Raji (cell line): ENCODE results near the gene KLB.

ENCODE experiments used
- POLR2A ChIP-seq: IDR thresholded peaks from 2 replicates; pipeline ENCODE4 v1.6.1; 2011; ENCODE audit warnings: low read depth, low read length, control low read depth; ENCODE audit not compliant: insufficient read depth

The KLB gene

DNA sequence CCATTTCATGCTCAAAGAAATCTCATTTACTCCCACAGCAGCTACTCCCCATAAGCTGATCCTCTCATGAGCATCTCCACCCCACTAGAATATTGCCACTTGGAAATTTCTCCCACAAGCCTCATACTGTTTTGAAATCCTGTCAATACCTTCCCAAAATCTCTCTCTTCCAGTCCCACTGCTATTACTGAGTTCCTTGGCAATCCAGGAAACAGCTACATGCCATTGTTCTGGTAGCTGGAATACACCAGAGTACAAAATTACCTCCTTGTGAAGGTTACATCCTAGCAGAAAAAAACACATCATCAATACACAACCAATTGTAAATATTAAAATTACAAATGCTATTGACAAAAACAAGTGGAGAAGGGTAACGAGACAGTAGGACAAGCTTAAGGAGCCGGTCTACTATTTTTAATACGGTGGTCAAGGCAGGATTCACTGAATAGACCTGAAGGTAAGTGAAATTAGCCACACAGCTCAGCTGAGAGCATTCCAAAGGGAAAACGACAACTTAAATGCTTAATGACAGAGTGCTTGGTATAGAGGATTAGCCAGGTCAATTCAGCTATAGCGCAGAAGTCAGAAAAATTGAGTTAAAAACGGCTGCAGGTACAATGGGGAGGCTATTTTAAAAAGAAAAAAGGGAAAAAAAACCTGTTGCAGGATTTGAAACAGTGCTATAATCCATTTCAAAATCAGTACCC lies 45.6 kb downstream of the KLB start:
- no peak for TF ChIP-seq POLR2A

DNA sequence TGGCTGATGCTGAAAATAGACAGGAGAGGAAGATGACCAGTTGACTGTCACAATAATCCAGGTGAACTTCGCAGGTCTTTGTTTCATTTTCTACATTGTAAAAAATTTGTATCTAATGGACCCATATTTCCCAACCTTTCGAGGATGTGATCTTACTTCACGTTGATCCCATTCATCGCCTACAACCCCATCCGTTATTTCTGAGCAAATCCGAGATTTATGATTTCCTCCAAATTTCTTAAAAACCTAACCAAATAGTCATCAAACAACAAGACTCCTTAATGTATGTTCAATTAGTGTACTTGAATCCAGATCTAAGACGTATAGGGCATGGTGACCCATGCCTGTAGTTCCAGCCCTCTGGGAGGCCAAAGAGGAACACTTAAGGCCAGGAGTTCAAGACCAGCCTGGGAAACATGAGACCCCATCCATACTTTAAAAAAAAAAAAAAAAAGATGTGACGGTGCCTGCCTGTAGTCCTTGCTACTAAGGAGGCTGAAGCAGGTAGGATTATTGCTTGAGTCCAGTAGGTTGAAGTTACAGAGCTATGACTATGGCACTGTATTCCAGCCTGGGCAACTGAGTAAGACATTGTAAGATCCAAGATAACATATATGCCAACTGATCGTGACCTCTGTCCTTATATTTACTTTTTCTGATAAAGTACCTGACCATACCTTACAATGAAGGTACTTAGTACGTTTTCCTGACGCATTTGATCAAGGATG lies 46.3 kb downstream of the KLB start:
- TF ChIP-seq POLR2A = no peak

DNA sequence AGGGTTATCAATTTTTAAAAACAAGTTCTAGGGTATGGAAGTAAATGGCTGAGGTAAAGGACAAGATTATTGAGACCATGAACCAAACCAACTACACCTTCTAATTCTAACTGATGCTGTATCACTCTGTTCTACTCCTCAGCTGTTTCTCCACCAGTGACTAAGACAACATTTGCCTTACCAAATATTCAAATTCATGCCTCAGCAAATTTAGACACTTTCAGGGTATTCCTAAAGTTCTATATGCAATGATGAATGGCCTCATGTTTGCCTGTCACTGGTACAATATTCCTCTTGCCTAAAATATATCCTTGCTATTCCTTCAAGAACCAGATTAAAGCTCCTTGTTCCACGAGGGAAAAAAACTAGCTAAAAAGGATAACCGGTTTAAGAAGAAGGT lies 47.0 kb downstream of the KLB start:
- TF ChIP-seq POLR2A = no peak

DNA sequence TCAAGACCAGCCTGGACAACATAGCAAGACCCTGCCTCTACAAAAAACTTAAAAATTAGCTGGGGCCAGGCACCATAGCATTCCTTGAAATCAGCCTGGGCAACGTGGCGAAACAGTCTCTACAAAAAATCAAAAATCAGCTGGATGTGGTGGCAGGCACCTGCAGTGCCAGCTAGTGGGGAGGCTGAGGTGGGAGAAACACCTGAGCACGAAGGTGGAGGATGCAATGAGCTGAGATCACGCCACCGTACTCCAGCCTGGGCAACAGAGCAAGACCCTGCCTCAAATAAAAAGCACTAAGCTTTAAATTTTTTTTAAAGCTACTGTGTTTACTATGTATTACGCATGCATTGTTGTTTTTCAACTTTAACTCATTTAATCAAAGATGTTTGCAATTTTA lies 48.8 kb downstream of the KLB start:
- TF ChIP-seq POLR2A = no peak

DNA sequence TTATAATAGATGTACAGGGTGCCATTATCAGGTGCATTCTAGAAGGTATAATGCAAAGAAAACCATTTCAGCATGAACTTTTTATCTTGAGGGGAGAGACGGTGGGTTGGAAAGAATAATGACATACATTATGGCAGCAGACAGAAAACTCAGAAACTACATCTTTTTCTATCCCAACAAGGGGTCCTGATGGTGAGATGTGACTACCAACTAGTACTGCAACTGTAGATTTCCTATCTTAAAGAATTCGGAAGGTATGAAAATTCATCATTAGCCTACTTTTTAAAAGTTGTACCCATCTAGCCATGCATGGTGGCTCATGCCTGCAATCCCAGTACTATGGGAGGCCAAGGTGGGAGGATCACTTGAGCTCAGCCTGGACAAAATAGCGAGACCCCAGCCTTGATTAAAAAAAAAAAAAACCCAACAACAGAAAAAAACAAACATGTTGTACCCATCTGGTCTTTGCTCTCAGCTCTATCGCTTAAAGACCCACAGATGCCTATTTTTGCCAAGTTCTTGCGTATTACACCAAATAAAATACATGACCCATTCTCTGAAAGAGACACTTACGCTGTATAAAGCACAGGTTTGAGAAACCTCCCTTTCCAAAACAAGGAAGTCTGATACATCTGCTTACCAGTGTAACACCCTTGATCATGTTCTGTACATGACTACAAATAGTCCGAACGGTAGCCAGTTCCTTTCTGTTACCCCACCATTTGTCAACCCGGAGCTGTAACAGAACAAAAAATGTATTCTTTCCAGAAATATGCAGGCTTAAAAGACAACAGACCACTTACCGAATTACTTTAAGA lies 50.4 kb downstream of the KLB start:
- TF ChIP-seq POLR2A = no peak

DNA sequence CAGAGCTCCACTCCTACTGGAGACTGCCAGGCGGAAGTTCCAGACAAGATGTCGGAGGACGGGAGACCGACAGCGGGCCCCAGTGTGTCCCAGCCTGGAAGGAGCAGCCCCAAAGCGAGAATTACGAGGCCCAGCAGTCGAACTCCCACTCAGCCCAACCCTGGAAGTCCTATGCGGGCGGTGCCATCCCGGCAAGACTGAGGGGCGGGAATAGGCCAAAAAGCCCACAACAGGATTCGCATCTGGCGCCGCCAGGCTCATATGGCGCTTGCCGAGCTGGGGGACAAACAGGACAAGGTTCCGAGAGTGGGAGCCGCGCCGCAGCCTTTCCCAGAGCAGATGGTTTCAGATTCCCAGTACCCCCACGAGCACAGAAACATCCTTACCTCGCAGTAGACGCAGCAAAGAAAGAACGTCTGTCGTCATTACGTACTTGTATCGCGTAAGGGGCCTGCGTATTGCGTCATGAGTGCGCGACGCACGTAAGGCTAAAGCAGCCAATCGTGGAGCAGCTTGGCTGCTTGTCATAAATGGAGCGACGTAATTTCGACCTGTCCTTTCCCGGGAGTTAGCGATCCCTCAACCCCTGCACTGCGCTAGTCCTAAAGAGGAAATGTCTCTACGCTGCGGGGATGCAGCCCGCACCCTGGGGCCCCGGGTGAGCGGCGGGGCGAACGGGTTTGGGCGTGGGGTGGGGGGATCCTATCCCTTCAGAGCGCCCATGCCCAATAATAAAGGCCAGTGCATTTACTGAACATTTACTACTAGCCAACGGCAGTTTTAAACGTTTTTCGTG lies 52.0 kb downstream of the KLB start, which contains the start of the genes LIAS and RPL9:
Gene LIAS (plus strand): TSS at position 552 of the 796 bp plus-strand sequence. CDS start 62 bp downstream, at position 614.
Gene RPL9 (minus strand): TSS at position 418 of the 796 bp plus-strand sequence. CDS start 483 bp downstream, outside the sequence.
- peak; percentile 99 for TF ChIP-seq POLR2A

DNA sequence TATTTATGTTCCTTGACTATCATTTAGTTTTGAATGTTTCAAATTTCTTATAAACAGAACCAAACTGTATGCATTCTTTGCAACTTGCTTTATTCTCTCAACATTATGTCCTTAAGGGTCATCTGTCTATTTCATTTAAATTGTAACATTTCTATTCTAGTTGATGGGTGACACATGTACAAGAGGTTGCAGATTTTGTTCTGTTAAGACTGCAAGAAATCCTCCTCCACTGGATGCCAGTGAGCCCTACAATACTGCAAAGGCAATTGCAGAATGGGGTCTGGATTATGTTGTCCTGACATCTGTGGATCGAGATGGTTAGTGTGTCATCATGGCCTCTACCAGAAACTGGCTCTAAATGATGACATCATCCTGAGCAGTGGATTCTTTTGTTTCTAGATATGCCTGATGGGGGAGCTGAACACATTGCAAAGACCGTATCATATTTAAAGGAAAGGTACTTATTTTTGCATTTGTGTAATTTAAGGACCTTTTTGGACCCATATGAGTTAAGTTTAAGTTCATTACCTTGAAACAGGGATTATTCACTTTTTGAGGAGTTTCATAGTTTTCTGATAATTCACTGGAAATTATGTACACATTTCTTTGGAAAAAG lies 58.3 kb downstream of the KLB start:
- no peak for TF ChIP-seq POLR2A

DNA sequence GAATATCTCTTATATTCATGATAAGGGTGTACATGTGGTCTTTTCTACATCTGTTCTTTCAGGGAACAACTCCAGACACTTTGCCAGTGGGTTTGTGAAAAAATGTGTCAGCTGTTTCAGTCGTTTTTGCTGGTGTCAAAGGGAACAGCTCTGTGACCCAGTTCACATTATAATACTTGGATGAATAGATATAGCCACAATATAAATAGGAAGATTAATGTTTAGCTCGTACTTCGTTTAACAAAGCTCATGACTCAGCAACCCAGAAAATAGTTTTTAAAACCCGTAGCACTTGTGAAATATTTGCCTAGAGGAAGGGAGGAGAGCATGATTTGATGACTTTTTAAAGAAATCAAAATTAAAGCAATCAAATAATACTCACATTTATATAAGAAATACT lies 60.0 kb downstream of the KLB start:
- TF ChIP-seq POLR2A = no peak

DNA sequence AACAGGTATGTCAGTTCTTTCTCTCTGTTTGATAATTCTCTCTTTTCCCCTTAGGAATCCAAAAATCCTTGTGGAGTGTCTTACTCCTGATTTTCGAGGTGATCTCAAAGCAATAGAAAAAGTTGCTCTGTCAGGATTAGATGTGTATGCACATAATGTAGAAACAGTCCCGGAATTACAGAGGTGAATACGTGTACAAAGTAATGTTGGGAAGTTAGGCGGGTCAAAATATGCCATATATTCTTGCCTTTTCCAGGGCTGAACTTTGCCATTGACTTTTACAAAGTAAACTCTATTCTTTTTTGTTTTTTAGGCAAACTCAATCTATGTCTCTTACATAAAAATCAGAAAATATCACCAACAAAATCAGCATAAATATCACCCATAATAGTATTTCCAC lies 60.7 kb downstream of the KLB start:
- no peak for TF ChIP-seq POLR2A

DNA sequence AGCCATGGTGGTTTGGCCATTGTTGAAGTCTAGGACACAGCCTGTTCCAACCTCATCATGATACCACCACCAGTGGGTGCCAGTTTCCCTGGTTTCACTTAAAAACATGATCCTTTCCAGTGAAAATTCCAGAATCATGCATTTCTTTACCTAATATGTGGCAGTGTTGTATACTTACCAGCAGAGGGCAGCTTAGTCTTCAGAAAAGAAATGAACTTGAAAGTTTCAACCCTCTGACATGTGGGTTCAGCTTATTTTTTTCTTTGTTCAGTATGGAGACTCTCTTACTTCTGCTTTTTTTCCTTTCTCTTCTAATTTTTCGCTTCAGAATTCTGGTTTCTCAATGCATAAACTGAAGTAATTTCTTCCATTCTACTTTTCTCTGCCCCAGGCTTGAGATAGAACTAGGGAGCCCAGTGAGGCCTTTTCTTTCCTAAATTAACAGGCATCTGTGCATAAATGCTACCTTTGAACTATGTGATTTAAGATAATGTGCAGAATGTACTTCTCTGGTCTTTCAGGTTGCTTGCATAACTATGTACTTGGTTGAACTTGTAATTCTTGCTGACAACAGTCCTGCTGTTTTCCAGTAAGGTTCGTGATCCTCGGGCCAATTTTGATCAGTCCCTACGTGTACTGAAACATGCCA lies 62.8 kb downstream of the KLB start:
- TF ChIP-seq POLR2A = no peak

DNA sequence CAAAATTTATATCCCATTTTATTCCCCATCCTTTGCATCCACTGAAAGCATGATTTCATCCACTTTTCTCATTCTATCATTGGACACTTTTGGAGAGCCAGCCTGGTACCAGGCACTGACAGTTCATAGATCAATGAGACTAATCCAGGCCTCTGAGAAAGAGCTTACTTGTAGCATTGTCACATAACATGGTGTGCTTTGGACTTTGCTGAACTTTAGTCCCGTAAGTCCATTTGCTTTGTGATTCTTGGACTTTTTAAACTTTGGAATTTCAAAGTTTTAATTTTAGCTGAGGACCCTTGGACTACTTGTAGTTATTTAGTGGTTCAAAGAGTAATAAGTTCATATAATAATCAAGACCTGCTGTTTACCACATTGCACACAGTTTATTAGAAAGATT lies 63.7 kb downstream of the KLB start:
- TF ChIP-seq POLR2A = no peak

DNA sequence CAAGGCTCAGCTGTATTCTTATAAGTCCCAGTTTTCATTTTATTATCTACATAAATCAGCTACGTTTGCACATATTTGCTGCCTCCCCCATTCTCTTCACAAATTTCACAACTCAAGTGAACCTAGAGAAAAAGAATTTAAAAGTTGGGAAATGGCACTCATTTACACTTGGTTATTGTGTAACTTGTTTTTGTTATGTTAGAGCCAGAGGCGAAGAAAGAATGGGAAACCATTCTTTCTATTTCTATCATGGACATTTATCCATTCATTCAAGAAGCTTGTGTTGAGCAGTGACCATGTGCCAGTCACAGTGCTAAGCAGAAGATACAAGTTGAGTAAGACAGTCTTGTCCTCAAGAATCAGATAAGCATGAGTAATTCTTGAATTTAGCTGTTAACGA lies 65.7 kb downstream of the KLB start:
- TF ChIP-seq POLR2A = no peak

DNA sequence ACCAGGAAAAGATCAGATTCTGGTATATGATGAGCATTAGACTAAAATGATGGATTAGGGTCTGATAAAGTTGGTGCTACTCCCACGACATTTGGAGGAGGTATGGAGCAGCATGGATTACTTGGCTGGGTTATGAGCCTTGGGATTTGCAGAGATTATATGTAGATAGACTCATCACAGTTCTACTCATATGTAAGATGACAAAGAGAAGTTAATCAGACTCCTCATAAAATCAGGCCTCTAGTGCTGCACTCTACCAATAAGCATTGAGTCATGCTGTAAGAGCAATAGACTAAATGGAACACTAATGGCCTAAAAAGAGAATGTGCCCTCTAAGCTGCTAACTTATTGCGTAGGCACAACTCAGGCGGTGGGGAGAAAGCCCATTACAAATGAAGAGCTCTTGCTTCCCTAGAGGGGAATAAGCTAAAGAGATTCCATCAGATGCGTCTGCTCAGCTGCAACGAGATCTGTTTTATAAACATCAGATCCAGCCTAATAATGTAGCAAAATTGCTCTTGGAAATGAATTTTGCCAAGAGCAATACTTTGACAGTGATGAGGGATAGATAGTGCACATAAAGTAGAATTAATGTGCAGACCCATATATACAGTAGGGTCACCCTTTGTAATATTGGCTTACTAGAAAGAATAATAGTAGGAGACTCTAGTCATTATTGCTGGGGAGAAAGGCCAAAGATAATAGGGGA lies 69.6 kb downstream of the KLB start:
- TF ChIP-seq POLR2A = no peak
